DND-41 (cell line): ENCODE measurements around the gene EML3.
"Not testable (repeated sequence)": the region's sequence is repeated elsewhere in the genome, so short reads cannot be mapped to it uniquely, and the experiment has no call there.

Experiments used
- ATAC-seq: fragments of 200-7000 bp; cut with Tn5 transposase; 3 replicates; pipeline ENCODE4 v1.9.1; 2021; ENCODE audit warnings: low read depth; ENCODE audit not compliant: insufficient read depth
- DNase-seq: peaks from one replicate; pipeline ENCODE4 v3.0.0-alpha.2; 2020
- H2AFZ ChIP-seq: 2 replicates; pipeline ENCODE4 v1.6.0; 2012; ENCODE audit warnings: low read depth, low read length
- H3K27ac ChIP-seq: 2 replicates; pipeline ENCODE4 v1.5.1; 2012; ENCODE audit warnings: low read length, inconsistent platforms
- H3K27me3 ChIP-seq: fragments of 200-600 bp; sonication (generic); 2 replicates; pipeline ENCODE4 v1.6.0; 2012; ENCODE audit warnings: low read length, mild to moderate bottlenecking, inconsistent platforms; ENCODE audit not compliant: insufficient read depth, poor library complexity
- H3K36me3 ChIP-seq: 2 replicates; pipeline ENCODE4 v1.5.1; 2012; ENCODE audit warnings: low read length, inconsistent platforms; ENCODE audit not compliant: insufficient read depth
- H3K4me1 ChIP-seq: 2 replicates; pipeline ENCODE4 v1.5.1; 2012; ENCODE audit warnings: mild to moderate bottlenecking, low read length; ENCODE audit not compliant: insufficient read depth
- H3K4me2 ChIP-seq: 2 replicates; pipeline ENCODE4 v1.6.0; 2012; ENCODE audit warnings: mild to moderate bottlenecking, moderate library complexity, low read length, inconsistent platforms; ENCODE audit not compliant: insufficient read depth
- H3K4me3 ChIP-seq, 2 experiments: fragments of 200-600 bp in 1 of 2; shearing (Covaris generic) in 1 of 2; 2 replicates each; pipeline ENCODE4 v1.5.1; 2012 to 2016; ENCODE audit warnings: inconsistent platforms in 2 of 2, low read length in 2 of 2, mild to moderate bottlenecking in 2 of 2, low read depth in 1 of 2, moderate library complexity in 1 of 2
- H3K79me2 ChIP-seq: 2 replicates; pipeline ENCODE4 v1.6.0; 2012; ENCODE audit warnings: low read length, inconsistent platforms; ENCODE audit not compliant: insufficient read depth
- H3K9ac ChIP-seq: 2 replicates; pipeline ENCODE4 v1.6.0; 2012; ENCODE audit warnings: low read depth, mild to moderate bottlenecking, inconsistent platforms, low read length, moderate library complexity
- H3K9me3 ChIP-seq: 2 replicates; pipeline ENCODE4 v1.5.1; 2012; ENCODE audit warnings: low read length, moderate library complexity, mild to moderate bottlenecking, inconsistent platforms; ENCODE audit not compliant: insufficient read depth, severe bottlenecking
- H4K20me1 ChIP-seq: 2 replicates; pipeline ENCODE4 v1.6.0; 2012; ENCODE audit warnings: low read length; ENCODE audit not compliant: insufficient read depth
- EZH2 ChIP-seq: IDR thresholded peaks from 3 replicates; pipeline ENCODE4 v1.6.1; 2012; ENCODE audit warnings: borderline replicate concordance, low read depth, mild to moderate bottlenecking, moderate library complexity, low read length, inconsistent platforms; ENCODE audit not compliant: severe bottlenecking
- TF ChIP-seq, protein P1 (sequence below): IDR thresholded peaks from 2 replicates; pipeline ENCODE4 v1.5.1; 2012; ENCODE audit warnings: borderline replicate concordance, low read length, moderate library complexity, mild to moderate bottlenecking; ENCODE audit not compliant: poor library complexity, severe bottlenecking; ENCODE audit errors: extremely low read depth

The EML3 gene

DNA sequence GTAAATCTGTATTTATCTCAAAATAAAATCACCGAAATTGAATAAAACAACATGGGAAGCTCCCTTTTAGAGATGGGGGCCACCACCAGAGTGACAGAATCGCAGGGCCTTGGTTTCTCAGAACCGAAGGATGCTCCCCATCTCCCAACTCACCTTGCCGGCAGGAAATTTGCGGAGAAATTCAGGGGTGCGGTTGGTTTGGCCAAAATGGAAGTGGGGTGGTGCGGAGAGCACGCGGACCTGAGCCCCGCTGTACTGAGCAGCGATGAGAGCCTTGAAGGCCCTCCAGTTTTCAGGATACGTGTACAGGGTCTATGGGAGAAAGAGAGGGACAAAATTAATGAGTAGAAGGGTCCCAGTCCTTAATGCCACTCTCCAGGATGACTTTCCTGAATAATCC lies 40.1 kb downstream of the EML3 start:
- TF ChIP-seq, protein P1, sequence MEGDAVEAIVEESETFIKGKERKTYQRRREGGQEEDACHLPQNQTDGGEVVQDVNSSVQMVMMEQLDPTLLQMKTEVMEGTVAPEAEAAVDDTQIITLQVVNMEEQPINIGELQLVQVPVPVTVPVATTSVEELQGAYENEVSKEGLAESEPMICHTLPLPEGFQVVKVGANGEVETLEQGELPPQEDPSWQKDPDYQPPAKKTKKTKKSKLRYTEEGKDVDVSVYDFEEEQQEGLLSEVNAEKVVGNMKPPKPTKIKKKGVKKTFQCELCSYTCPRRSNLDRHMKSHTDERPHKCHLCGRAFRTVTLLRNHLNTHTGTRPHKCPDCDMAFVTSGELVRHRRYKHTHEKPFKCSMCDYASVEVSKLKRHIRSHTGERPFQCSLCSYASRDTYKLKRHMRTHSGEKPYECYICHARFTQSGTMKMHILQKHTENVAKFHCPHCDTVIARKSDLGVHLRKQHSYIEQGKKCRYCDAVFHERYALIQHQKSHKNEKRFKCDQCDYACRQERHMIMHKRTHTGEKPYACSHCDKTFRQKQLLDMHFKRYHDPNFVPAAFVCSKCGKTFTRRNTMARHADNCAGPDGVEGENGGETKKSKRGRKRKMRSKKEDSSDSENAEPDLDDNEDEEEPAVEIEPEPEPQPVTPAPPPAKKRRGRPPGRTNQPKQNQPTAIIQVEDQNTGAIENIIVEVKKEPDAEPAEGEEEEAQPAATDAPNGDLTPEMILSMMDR, result no peak
- no peak for TF ChIP-seq EZH2
- no peak for DNase-seq
- Histone ChIP-seq H3K27ac (peak overlapping the region; percentile 77), H2AFZ (no peak overlapping the region), H3K79me2 (peaks cover 82% of the 10 kb centered on the region), H3K9me3 (no peaks in the 10 kb centered on the region), H3K4me2 (peak overlapping the region; percentile 64), H3K9ac (peak overlapping the region; percentile 71), H3K4me3 (peak overlapping the region; percentile 77 to 82; a peak in 3 of 4 replicates), H4K20me1 (peaks cover 35% of the 10 kb centered on the region; the same call in 1 of the 2 replicates), H3K4me1 (peaks cover 63% of the 10 kb centered on the region), H3K36me3 (peaks cover 76% of the 10 kb centered on the region), H3K27me3 (no peaks in the 10 kb centered on the region)
- ATAC-seq, result no peak

GRCh38 chr11:62571493-62571892 lies 41.1 kb downstream of the EML3 start:
- H2AFZ ChIP-seq, H3K4me3 ChIP-seq, H3K9me3 ChIP-seq, H3K27ac ChIP-seq, DNase-seq, H3K27me3 ChIP-seq, ATAC-seq: not testable (repeated sequence)
- Histone ChIP-seq H3K4me1 (peaks cover 71% of the 10 kb centered on the region), H3K9ac (peak overlapping the region; percentile 71), H3K36me3 (peaks cover 76% of the 10 kb centered on the region), H4K20me1 (peaks cover 43% of the 10 kb centered on the region; the same call in 1 of the 2 replicates), H3K79me2 (peaks cover 88% of the 10 kb centered on the region), H3K4me2 (peak overlapping the region; percentile 64)

DNA sequence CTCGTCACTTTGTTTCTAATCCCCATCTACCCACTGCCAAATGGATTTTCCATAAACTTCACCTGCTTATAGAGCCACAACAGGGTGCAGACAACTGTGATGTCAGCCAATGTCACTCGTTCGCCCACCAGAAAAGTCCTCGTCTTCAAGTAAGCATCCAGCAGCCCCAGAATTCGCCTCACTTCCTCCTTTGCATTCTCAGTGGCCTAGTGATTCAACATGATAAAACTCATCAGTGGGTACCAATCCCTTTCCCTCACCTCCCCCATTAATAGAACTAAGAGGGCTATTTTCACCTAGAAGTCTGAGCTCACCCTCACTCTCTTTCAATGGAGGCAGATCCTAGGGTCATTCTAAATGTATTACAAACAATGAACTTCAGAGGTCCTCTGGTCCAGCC lies 41.7 kb downstream of the EML3 start:
- H3K27me3 ChIP-seq, H3K4me3 ChIP-seq, H3K27ac ChIP-seq, DNase-seq, ATAC-seq, H3K9ac ChIP-seq, H2AFZ ChIP-seq, H3K9me3 ChIP-seq: not testable (repeated sequence)
- Histone ChIP-seq H3K79me2 (peaks cover 88% of the 10 kb centered on the region), H3K4me1 (peaks cover 68% of the 10 kb centered on the region), H4K20me1 (peaks cover 47% of the 10 kb centered on the region; the same call in 1 of the 2 replicates), H3K36me3 (peaks cover 76% of the 10 kb centered on the region), H3K4me2 (peak overlapping the region; percentile 64)

DNA sequence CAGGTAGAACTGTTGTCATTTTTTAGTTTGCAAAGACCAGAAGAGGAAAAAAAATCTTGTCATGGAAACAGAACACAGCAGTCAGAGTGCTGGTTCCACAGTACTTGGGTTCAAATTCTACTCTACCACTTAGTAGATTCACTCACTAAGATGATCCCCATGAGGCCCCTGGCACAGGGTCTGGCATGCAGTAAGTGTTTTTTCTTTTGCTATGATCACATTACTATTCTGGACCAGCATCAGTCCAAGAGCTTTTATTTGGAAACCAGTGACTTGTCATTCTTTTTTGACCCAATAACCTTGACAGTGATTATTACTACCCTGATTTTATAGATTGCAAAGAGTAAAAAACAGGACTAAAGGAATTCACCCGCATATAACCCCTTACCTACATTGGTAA lies 43.0 kb downstream of the EML3 start:
- DNase-seq (no peak), ATAC-seq (no peak)
- Histone ChIP-seq H3K9ac (no peak overlapping the region), H3K9me3 (no peaks in the 10 kb centered on the region), H3K79me2 (peaks cover 88% of the 10 kb centered on the region), H3K27me3 (no peaks in the 10 kb centered on the region), H3K4me2 (peak overlapping the region; percentile 26; the same call in 1 of the 2 replicates), H4K20me1 (peaks cover 57% of the 10 kb centered on the region; the same call in 1 of the 2 replicates), H3K4me3 (no peak overlapping the region), H3K36me3 (peaks cover 78% of the 10 kb centered on the region), H3K27ac (no peak overlapping the region), H3K4me1 (peaks cover 55% of the 10 kb centered on the region), H2AFZ (no peak overlapping the region)
- TF ChIP-seq, protein P1, result no peak
- no peak for TF ChIP-seq EZH2
